Measurements from ENCODE around the gene HMCN2.

HMCN2 gene

GRCh38 chr9:130476151-130476730 is 210.7 kb downstream of the HMCN2 start:
- DNase-seq (ENCODE audit: low read depth): no peak
- TF ChIP-seq, protein P1, sequence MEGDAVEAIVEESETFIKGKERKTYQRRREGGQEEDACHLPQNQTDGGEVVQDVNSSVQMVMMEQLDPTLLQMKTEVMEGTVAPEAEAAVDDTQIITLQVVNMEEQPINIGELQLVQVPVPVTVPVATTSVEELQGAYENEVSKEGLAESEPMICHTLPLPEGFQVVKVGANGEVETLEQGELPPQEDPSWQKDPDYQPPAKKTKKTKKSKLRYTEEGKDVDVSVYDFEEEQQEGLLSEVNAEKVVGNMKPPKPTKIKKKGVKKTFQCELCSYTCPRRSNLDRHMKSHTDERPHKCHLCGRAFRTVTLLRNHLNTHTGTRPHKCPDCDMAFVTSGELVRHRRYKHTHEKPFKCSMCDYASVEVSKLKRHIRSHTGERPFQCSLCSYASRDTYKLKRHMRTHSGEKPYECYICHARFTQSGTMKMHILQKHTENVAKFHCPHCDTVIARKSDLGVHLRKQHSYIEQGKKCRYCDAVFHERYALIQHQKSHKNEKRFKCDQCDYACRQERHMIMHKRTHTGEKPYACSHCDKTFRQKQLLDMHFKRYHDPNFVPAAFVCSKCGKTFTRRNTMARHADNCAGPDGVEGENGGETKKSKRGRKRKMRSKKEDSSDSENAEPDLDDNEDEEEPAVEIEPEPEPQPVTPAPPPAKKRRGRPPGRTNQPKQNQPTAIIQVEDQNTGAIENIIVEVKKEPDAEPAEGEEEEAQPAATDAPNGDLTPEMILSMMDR (conservative IDR thresholded peaks at IDR 0.05; ENCODE audit: control insufficient read depth, insufficient read depth, low read depth, low read length): no peak
- H3K4me3 ChIP-seq (ENCODE audit: control insufficient read depth, low read depth, low read length): no peak overlapping the region

- H3K4me3 ChIP-seq (ENCODE audit: control insufficient read depth, low read depth, low read length): no peak overlapping the region
- no peak for DNase-seq (ENCODE audit: low read depth)
- TF ChIP-seq, protein P1 (conservative IDR thresholded peaks at IDR 0.05; ENCODE audit: control insufficient read depth, insufficient read depth, low read depth, low read length): no peak
These were observed 212.0 kb downstream of the HMCN2 start for GRCh38 chr9:130477564-130477963.

- DNase-seq (ENCODE audit: low read depth): no peak
- no peak overlapping the region for H3K4me3 ChIP-seq (ENCODE audit: control insufficient read depth, low read depth, low read length)
- TF ChIP-seq, protein P1 (conservative IDR thresholded peaks at IDR 0.05; ENCODE audit: control insufficient read depth, insufficient read depth, low read depth, low read length): no peak
These were observed 212.6 kb downstream of the HMCN2 start for GRCh38 chr9:130478152-130478551.

DNA sequence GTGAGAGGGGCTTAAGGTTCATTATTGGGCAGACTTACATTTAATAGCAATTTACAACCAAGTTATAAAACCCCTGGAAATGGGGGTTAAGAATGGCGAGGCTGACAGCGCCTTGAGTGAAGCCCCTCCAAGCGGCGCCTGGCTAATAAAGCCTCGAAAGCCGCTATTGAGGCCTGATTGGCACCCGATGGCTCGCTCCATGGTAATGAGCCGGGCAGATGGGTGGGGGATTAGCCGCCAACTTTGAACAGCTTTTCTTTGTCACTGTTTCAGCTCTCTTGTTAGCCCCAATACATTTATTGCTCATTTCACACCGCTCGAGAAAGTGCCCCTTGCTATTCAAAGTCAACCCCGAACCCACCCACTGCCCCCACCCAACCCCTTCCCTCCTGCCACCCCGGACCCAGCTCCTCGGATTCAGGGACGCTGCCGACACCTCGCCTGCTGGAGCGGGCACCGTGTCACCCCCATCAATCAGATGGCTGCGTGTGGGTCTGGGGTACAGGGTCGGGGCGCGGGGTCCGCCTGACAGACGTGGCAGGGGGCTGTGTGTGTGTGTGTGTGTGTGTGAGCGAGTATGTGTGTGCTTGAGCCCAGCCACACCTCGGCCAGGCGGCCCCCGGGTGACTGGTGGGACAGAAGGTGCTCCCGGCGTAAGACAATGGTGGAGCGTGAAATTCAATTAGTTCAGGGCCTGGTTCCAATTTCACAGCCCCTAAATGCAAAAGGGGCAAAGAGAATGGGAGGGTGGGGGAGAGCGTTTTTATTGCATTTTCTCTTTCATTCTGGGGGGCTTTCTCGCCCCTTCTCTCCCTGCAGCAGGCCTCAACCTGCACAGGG is 213.4 kb downstream of the HMCN2 start:
- TF ChIP-seq, protein P1 (conservative IDR thresholded peaks at IDR 0.05; ENCODE audit: control insufficient read depth, insufficient read depth, low read depth, low read length): no peak
- DNase-seq (ENCODE audit: low read depth): no peak
- no peak overlapping the region for H3K4me3 ChIP-seq (ENCODE audit: control insufficient read depth, low read depth, low read length)

- TF ChIP-seq, protein P1 (conservative IDR thresholded peaks at IDR 0.05; ENCODE audit: control insufficient read depth, insufficient read depth, low read depth, low read length): no peak
- DNase-seq (ENCODE audit: low read depth): no peak
- no peak overlapping the region for H3K4me3 ChIP-seq (ENCODE audit: control insufficient read depth, low read depth, low read length)
These were observed 214.0 kb downstream of the HMCN2 start for GRCh38 chr9:130479587-130479986.

DNA sequence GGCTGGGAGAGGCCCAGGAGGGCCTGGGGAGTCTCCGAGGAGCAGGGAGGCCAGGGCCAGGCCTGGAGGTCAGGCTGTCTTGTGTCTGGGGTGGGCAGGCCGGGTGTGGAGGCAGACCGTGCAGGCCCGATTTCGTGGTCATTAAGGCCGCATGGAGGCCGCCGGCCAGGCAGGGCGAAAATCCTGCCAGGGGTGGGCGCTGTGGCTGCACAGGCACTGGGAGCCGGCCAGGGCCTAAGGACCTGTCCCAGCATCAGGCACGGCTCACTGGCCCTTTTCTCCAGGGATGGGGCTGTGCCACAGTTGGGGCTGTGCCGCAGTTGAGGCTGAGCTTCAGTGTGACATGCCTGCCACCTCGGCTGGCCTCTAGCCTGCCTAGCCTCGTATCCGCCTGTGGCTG is 215.1 kb downstream of the HMCN2 start:
- TF ChIP-seq, protein P1 (conservative IDR thresholded peaks at IDR 0.05; ENCODE audit: control insufficient read depth, insufficient read depth, low read depth, low read length): no peak
- DNase-seq (ENCODE audit: low read depth): no peak
- H3K4me3 ChIP-seq (ENCODE audit: control insufficient read depth, low read depth, low read length): no peak overlapping the region

Data from fibroblast of mammary gland (primary cell).